Osteocyte (in vitro differentiated cells): Measurements from ENCODE around the gene RTP4. TPM values are rescaled to one million over a fixed set of nuclear protein-coding genes. Genes with fewer than 3 reads are reported as not detected.

Experiments
- DNase-seq: peaks from one replicate; pipeline ENCODE4 v3.0.0; 2021; ENCODE audit warnings: mixed read lengths; ENCODE audit not compliant: unreplicated experiment; ENCODE audit errors: extremely low spot score
- H3K27ac Mint-ChIP-seq: one replicate; pipeline ENCODE4 v1.8.0; 2021; ENCODE audit warnings: mild to moderate bottlenecking, mixed read lengths; ENCODE audit not compliant: unreplicated experiment
- H3K27me3 Mint-ChIP-seq: one replicate; pipeline ENCODE4 v1.8.0; 2021; ENCODE audit warnings: mixed read lengths; ENCODE audit not compliant: unreplicated experiment
- H3K36me3 Mint-ChIP-seq: one replicate; pipeline ENCODE4 v1.8.0; 2021; ENCODE audit warnings: mixed read lengths; ENCODE audit not compliant: unreplicated experiment
- H3K4me1 Mint-ChIP-seq: one replicate; pipeline ENCODE4 v1.8.0; 2021; ENCODE audit warnings: mixed read lengths; ENCODE audit not compliant: unreplicated experiment
- H3K4me3 Mint-ChIP-seq: one replicate; pipeline ENCODE4 v1.8.0; 2021; ENCODE audit warnings: mild to moderate bottlenecking, moderate library complexity, mixed read lengths; ENCODE audit not compliant: unreplicated experiment
- H3K9me3 Mint-ChIP-seq: one replicate; pipeline ENCODE4 v1.8.0; 2021; ENCODE audit warnings: mixed read lengths; ENCODE audit not compliant: unreplicated experiment
- CTCF ChIP-seq: fragments of 200-600 bp; sonication (generic); IDR thresholded peaks from 2 replicates; pipeline ENCODE4 v1.5.0; 2021; ENCODE audit warnings: antibody characterized with exemption, mild to moderate bottlenecking, moderate library complexity
- total RNA-seq: library from RNA; stranded (reverse); gene quantifications from 2 replicates; pipeline ENCODE4 v1.2.1, GENCODE V29; 2021

RTP4 gene
- total RNA-seq, 1 donor from 2014 or later, result 0.21 TPM

- DNase-seq, result no peak
- H3K9me3 Mint-ChIP-seq, result peaks cover 5% of the 10 kb centered on the region
- no peak overlapping the region for H3K27ac Mint-ChIP-seq
These were observed 14.5 kb downstream of the RTP4 start for GRCh38 chr3:187382609-187383151.

GRCh38 chr3:187383246-187383645 lies 15.1 kb downstream of the RTP4 start:
- TF ChIP-seq CTCF, result no peak
- Mint-ChIP-seq H3K27ac (no peak overlapping the region), H3K36me3 (no peaks in the 10 kb centered on the region), H3K4me3 (no peak overlapping the region), H3K27me3 (peaks cover 2% of the 10 kb centered on the region), H3K4me1 (peaks cover 5% of the 10 kb centered on the region), H3K9me3 (peaks cover 7% of the 10 kb centered on the region)
- DNase-seq, result no peak

More at GRCh38 chr3:187382609-187383151, 14.5 kb downstream of the RTP4 start:
- Mint-ChIP-seq H3K27me3 (no peaks in the 10 kb centered on the region), H3K4me1 (peaks cover 5% of the 10 kb centered on the region), H3K36me3 (no peaks in the 10 kb centered on the region), H3K4me3 (no peak overlapping the region)
- TF ChIP-seq CTCF, result no peak

- TF ChIP-seq CTCF, result no peak
- DNase-seq, result no peak
- no peak overlapping the region for H3K4me3 Mint-ChIP-seq
- H3K36me3 Mint-ChIP-seq, result no peaks in the 10 kb centered on the region
- H3K9me3 Mint-ChIP-seq, result peaks cover 7% of the 10 kb centered on the region
- peaks cover 6% of the 10 kb centered on the region for H3K27me3 Mint-ChIP-seq
- no peak overlapping the region for H3K27ac Mint-ChIP-seq
- H3K4me1 Mint-ChIP-seq, result peaks cover 5% of the 10 kb centered on the region
These were observed 17.1 kb downstream of the RTP4 start for GRCh38 chr3:187385296-187385695.

- Mint-ChIP-seq H3K9me3 (peaks cover 8% of the 10 kb centered on the region), H3K4me1 (no peaks in the 10 kb centered on the region), H3K27ac (no peak overlapping the region), H3K4me3 (no peak overlapping the region), H3K27me3 (no peaks in the 10 kb centered on the region), H3K36me3 (no peaks in the 10 kb centered on the region)
- no peak for TF ChIP-seq CTCF
- no peak for DNase-seq
These were observed 28.5 kb downstream of the RTP4 start for GRCh38 chr3:187396661-187397060.

GRCh38 chr3:187398955-187399354 lies 30.8 kb downstream of the RTP4 start:
- H3K4me3 Mint-ChIP-seq, result no peak overlapping the region
- H3K27ac Mint-ChIP-seq, result no peak overlapping the region
- no peak for DNase-seq
- H3K36me3 Mint-ChIP-seq, result no peaks in the 10 kb centered on the region
- peaks cover 9% of the 10 kb centered on the region for H3K9me3 Mint-ChIP-seq
- no peaks in the 10 kb centered on the region for H3K27me3 Mint-ChIP-seq
- peaks cover 10% of the 10 kb centered on the region for H3K4me1 Mint-ChIP-seq
- TF ChIP-seq CTCF, result no peak
